H1 (cell line): ENCODE results near the gene VSTM2B. TPM values are rescaled to one million over a fixed set of nuclear protein-coding genes. Genes with fewer than 3 reads are reported as not detected.

ENCODE experiments used
- CTBP2 ChIP-seq: IDR thresholded peaks from 2 replicates; pipeline ENCODE4 v1.7.0; 2011; ENCODE audit warnings: borderline replicate concordance, mild to moderate bottlenecking, moderate library complexity, mixed read lengths, low read length; ENCODE audit not compliant: insufficient read depth, insufficient read length
- KDM4A ChIP-seq: IDR thresholded peaks from one replicate; pipeline ENCODE4 v1.7.1; 2012; ENCODE audit warnings: low read depth, mild to moderate bottlenecking, moderate library complexity, low read length, inconsistent platforms; ENCODE audit not compliant: severe bottlenecking
- PHF8 ChIP-seq: fragments of 200-600 bp; sonication (generic); conservative IDR thresholded peaks from 2 replicates; pipeline ENCODE4 v1.7.1; 2012; ENCODE audit warnings: low read depth, mild to moderate bottlenecking, inconsistent platforms, low read length, moderate library complexity
- POLR2AphosphoS5 ChIP-seq: IDR thresholded peaks from 2 replicates; pipeline ENCODE4 v1.6.1; 2011; ENCODE audit warnings: low read depth, low read length
- RAD21 ChIP-seq, 2 experiments: IDR thresholded peaks in 1 of 2; conservative IDR thresholded peaks in 1 of 2; 2 replicates each; pipeline ENCODE4 v1.6.1; 2011; ENCODE audit warnings: low read depth in 2 of 2, low read length in 2 of 2, improper control_type of control experiment in 1 of 2, inconsistent platforms in 1 of 2, mild to moderate bottlenecking in 1 of 2, moderate library complexity in 1 of 2
- RFX5 ChIP-seq: IDR thresholded peaks from 2 replicates; pipeline ENCODE4 v1.6.1; 2011; ENCODE audit warnings: low read depth, low read length, improper control_type of control experiment, borderline replicate concordance
- RXRA ChIP-seq: IDR thresholded peaks from 2 replicates; pipeline ENCODE4 v1.6.1; 2011; ENCODE audit warnings: low read depth, mild to moderate bottlenecking, low read length, moderate library complexity; ENCODE audit not compliant: insufficient read depth
- SAP30 ChIP-seq: fragments of 300-600 bp; sonication (generic); IDR thresholded peaks from 2 replicates; pipeline ENCODE4 v1.7.1; 2012; ENCODE audit warnings: low read length, moderate library complexity, mild to moderate bottlenecking, inconsistent platforms; ENCODE audit not compliant: insufficient read depth, insufficient replicate concordance
- SIX5 ChIP-seq: IDR thresholded peaks from 2 replicates; pipeline ENCODE4 v1.6.1; 2011; ENCODE audit warnings: mild to moderate bottlenecking, low read depth, low read length
- TAF7 ChIP-seq: optimal IDR thresholded peaks from 2 replicates; pipeline ENCODE3; 2011; ENCODE audit warnings: low read depth, mild to moderate bottlenecking, inconsistent platforms, low read length, moderate library complexity, borderline replicate concordance
- YY1 ChIP-seq: IDR thresholded peaks from 2 replicates; pipeline ENCODE4 v1.6.1; 2011; ENCODE audit warnings: low read depth, mild to moderate bottlenecking, low read length
- polyA plus RNA-seq, 7 experiments: library from polyadenylated mRNA; depleted of rRNA in 3 of 7; stranded (reverse) in 5 of 7; unstranded in 2 of 7; fragments of >200 nt in 5 of 7; fragments of 200-250 nt in 2 of 7; gene quantifications; 1 replicate in 5 of 7; 2 replicates in 1 of 7; 4 replicates in 1 of 7; pipeline versions ENCODE4 v1.2.1 to v1.2.3, GENCODE V29; 2011 to 2013; ENCODE audit warnings: missing spikeins in 2 of 7, mixed read lengths in 2 of 7
- total RNA-seq: library from RNA; stranded (reverse); fragmentation: NEBNext Ultra II Directional; extraction: Animal tissue kit (Norgen Biotek cat#: 25700); gene quantifications from 2 replicates; pipeline ENCODE4 v1.2.1, GENCODE V29; 2021
- TF ChIP-seq, protein P1 (sequence below): IDR thresholded peaks from 2 replicates; pipeline ENCODE4 v1.6.1; 2012; ENCODE audit warnings: inconsistent platforms
- TF ChIP-seq, protein P2 (sequence below), 3 experiments: IDR thresholded peaks; 1 replicate in 2 of 3; 2 replicates in 1 of 3; pipeline versions ENCODE4 v1.5.1 to v1.6.1; 2011; ENCODE audit warnings: low read length in 3 of 3, mild to moderate bottlenecking in 3 of 3, inconsistent platforms in 2 of 3, low read depth in 1 of 3, moderate library complexity in 1 of 3; ENCODE audit not compliant: insufficient read depth in 1 of 3; ENCODE audit errors: control extremely low read depth in 1 of 3

The VSTM2B gene
- total and polyA plus RNA-seq, 2 of the 8 experiments (the other 6 are each of a cell fraction or from before 2014, with no cell fraction given), result 0.82 to 1.5 TPM

DNA sequence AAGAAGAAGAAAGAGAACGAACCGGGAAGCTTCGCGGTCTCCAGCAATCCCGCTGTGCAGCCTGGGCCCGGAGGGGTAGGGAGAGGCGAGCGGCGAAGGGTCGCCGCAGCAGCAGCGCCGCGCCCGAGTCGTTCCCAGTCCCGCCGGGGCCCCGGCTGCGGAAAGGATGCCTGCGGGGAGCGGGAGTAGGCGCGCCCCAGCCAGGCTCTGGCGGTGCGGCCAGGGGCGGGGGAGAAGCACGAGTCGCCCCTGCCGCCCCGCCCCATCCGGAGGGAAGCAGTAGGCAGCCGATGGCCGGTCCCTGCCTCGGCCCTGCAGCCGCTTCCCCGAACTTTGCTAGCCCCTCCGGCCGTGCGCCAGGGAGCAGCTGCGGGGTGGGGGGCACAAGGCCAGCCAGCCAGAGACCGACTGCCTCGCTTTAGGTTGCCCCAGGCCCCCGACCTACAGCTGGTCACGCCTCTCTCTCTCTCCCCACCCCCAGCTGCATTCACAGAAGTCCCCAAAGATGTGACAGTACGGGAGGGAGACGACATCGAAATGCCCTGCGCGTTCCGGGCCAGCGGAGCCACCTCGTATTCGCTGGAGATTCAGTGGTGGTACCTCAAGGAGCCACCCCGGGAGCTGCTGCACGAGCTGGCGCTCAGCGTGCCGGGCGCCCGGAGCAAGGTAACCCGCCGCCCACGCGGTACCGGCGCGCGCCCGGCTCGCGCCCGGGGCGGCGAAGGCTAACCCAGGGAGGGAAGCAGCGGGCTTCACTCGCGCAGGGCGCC, 1.1 kb downstream of the VSTM2B start (continued):
- TF ChIP-seq RAD21 (IDR thresholded peaks at IDR 0.05 in 1 of 2, conservative IDR thresholded peaks at IDR 0.05 in 1 of 2; ENCODE audit: low read depth in 2 of 2, low read length in 2 of 2) (peak in 1 of 2 experiments; percentile 34; a peak in 1 of 4 replicates), SAP30 (no peak), RXRA (no peak), RFX5 (no peak), CTBP2 (peak; percentile 47), POLR2AphosphoS5 (no peak), PHF8 (no peak), TAF7 (no peak), YY1 (no peak), KDM4A (peak; percentile 35), SIX5 (no peak)
- TF ChIP-seq, protein P1, sequence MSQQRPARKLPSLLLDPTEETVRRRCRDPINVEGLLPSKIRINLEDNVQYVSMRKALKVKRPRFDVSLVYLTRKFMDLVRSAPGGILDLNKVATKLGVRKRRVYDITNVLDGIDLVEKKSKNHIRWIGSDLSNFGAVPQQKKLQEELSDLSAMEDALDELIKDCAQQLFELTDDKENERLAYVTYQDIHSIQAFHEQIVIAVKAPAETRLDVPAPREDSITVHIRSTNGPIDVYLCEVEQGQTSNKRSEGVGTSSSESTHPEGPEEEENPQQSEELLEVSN, result peak; percentile 27; the same call in 1 of the 2 replicates
- TF ChIP-seq, protein P2, sequence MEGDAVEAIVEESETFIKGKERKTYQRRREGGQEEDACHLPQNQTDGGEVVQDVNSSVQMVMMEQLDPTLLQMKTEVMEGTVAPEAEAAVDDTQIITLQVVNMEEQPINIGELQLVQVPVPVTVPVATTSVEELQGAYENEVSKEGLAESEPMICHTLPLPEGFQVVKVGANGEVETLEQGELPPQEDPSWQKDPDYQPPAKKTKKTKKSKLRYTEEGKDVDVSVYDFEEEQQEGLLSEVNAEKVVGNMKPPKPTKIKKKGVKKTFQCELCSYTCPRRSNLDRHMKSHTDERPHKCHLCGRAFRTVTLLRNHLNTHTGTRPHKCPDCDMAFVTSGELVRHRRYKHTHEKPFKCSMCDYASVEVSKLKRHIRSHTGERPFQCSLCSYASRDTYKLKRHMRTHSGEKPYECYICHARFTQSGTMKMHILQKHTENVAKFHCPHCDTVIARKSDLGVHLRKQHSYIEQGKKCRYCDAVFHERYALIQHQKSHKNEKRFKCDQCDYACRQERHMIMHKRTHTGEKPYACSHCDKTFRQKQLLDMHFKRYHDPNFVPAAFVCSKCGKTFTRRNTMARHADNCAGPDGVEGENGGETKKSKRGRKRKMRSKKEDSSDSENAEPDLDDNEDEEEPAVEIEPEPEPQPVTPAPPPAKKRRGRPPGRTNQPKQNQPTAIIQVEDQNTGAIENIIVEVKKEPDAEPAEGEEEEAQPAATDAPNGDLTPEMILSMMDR (IDR thresholded peaks at IDR 0.05; ENCODE audit: control extremely low read depth in 1 of 3, insufficient read depth in 1 of 3, low read depth in 1 of 3, low read length in 3 of 3), result peak in 1 of 3 experiments; percentile 23; a peak in 1 of 4 replicates
